Measurements from ENCODE around the gene INO80B. TPM values are rescaled to one million over a fixed set of nuclear protein-coding genes. Genes with fewer than 3 reads are reported as not detected.

The INO80B gene
- total RNA-seq, 1 experiment from 2014 or later, result 34.2 TPM

GRCh38 chr2:74423231-74424095, 31.4 kb upstream of the INO80B start:
- Histone ChIP-seq H3K79me2 (ENCODE audit: low read depth) (no peaks in the 10 kb centered on the region), H3K27me3 (ENCODE audit: insufficient read depth, low read depth) (no peaks in the 10 kb centered on the region), H3K36me3 (ENCODE audit: low read depth) (peaks cover 8% of the 10 kb centered on the region; the same call in 1 of the 2 replicates), H4K20me1 (ENCODE audit: insufficient read depth) (0 out of 2 replicates have a peak, but pooled peaks cover under 1% of the 10 kb centered on the region), H3K4me3 (no peak overlapping the region), H3K27ac (no peak overlapping the region), H3K4me1 (replicated peaks; ENCODE audit: insufficient read depth) (peaks cover 9% of the 10 kb centered on the region), H3K9me2 (ENCODE audit: insufficient read depth) (no peaks in the 10 kb centered on the region), H2AFZ (no peak overlapping the region), H3K9me3 (ENCODE audit: insufficient read depth, low read depth) (no peaks in the 10 kb centered on the region), H3F3A (ENCODE audit: insufficient read depth, low read depth) (peaks cover 41% of the 10 kb centered on the region; the same call in 1 of the 2 replicates), H3K4me2 (no peak overlapping the region)
- ChIA-PET POLR2A (ENCODE audit: unreplicated experiment) (no interaction called here), CTCF (no interaction called here)
- intact Hi-C loops (cut with micrococcal nuclease; ENCODE audit: unreplicated experiment), result no loop called here
- TF ChIP-seq EZH2 (IDR thresholded peaks at IDR 0.05; ENCODE audit: low read depth) (no peak), CTCF (conservative IDR thresholded peaks at IDR 0.05) (no peak)
- DNase-seq, result no peak
- BruUV-seq (replicated peaks), result no TSS peak

GRCh38 chr2:74424139-74424992, 30.5 kb upstream of the INO80B start:
- Histone ChIP-seq H3K27me3 (ENCODE audit: insufficient read depth, low read depth) (no peaks in the 10 kb centered on the region), H3K4me1 (replicated peaks; ENCODE audit: insufficient read depth) (peaks cover 9% of the 10 kb centered on the region), H3F3A (ENCODE audit: insufficient read depth, low read depth) (peaks cover 41% of the 10 kb centered on the region; the same call in 1 of the 2 replicates), H2AFZ (no peak overlapping the region), H3K36me3 (ENCODE audit: low read depth) (peaks cover 13% of the 10 kb centered on the region; the same call in 1 of the 2 replicates), H3K79me2 (ENCODE audit: low read depth) (no peaks in the 10 kb centered on the region), H3K27ac (no peak overlapping the region), H3K4me2 (no peak overlapping the region), H3K9me2 (ENCODE audit: insufficient read depth) (no peaks in the 10 kb centered on the region), H4K20me1 (ENCODE audit: insufficient read depth) (0 out of 2 replicates have a peak, but pooled peaks cover 4% of the 10 kb centered on the region), H3K9me3 (ENCODE audit: insufficient read depth, low read depth) (no peaks in the 10 kb centered on the region), H3K4me3 (no peak overlapping the region)
- DNase-seq, result no peak
- intact Hi-C loops (cut with micrococcal nuclease; ENCODE audit: unreplicated experiment), result no loop called here
- BruUV-seq (replicated peaks), result no TSS peak
- TF ChIP-seq EZH2 (IDR thresholded peaks at IDR 0.05; ENCODE audit: low read depth), result no peak
- no peak for TF ChIP-seq CTCF (conservative IDR thresholded peaks at IDR 0.05)
- ChIA-PET POLR2A (ENCODE audit: unreplicated experiment) (no interaction called here), CTCF (no interaction called here)

- Histone ChIP-seq H3K4me3 (no peak overlapping the region), H3K4me1 (replicated peaks; ENCODE audit: insufficient read depth) (peaks cover 9% of the 10 kb centered on the region), H3K9me2 (ENCODE audit: insufficient read depth) (no peaks in the 10 kb centered on the region), H3K27ac (no peak overlapping the region), H3K4me2 (no peak overlapping the region), H2AFZ (no peak overlapping the region), H3K9me3 (ENCODE audit: insufficient read depth, low read depth) (no peaks in the 10 kb centered on the region), H3K27me3 (ENCODE audit: insufficient read depth, low read depth) (no peaks in the 10 kb centered on the region), H3K79me2 (ENCODE audit: low read depth) (no peaks in the 10 kb centered on the region), H3F3A (ENCODE audit: insufficient read depth, low read depth) (peaks cover 41% of the 10 kb centered on the region; the same call in 1 of the 2 replicates), H3K36me3 (ENCODE audit: low read depth) (peaks cover 19% of the 10 kb centered on the region; the same call in 1 of the 2 replicates), H4K20me1 (ENCODE audit: insufficient read depth) (0 out of 2 replicates have a peak, but pooled peaks cover 4% of the 10 kb centered on the region)
- TF ChIP-seq EZH2 (IDR thresholded peaks at IDR 0.05; ENCODE audit: low read depth) (no peak), CTCF (conservative IDR thresholded peaks at IDR 0.05) (no peak)
- ChIA-PET CTCF (no interaction called here), POLR2A (ENCODE audit: unreplicated experiment) (no interaction called here)
- BruUV-seq (replicated peaks), result TSS peak; percentile 4
- DNase-seq, result no peak
- intact Hi-C loops (cut with micrococcal nuclease; ENCODE audit: unreplicated experiment), result no loop called here
Observed at GRCh38 chr2:74424995-74425406, 29.9 kb upstream of the INO80B start.

Data from PC-9 (cell line).